Kidney epithelial cell (primary cell): Measurements from ENCODE around the gene METTL1. TPM values are rescaled to one million over a fixed set of nuclear protein-coding genes. Genes with fewer than 3 reads are reported as not detected.

Experiments
- DNase-seq: peaks from one replicate; pipeline ENCODE4 v3.0.0-alpha.2; 2010; ENCODE audit warnings: low read depth
- H3K27me3 ChIP-seq: 2 replicates; pipeline ENCODE4 v1.6.0; 2011; ENCODE audit warnings: low read length; ENCODE audit not compliant: control insufficient read depth, insufficient read depth
- H3K36me3 ChIP-seq: 2 replicates; pipeline ENCODE4 v1.5.1; 2011; ENCODE audit warnings: low read length; ENCODE audit not compliant: control insufficient read depth, insufficient read depth
- H3K4me3 ChIP-seq: 2 replicates; pipeline ENCODE4 v1.5.1; 2011; ENCODE audit warnings: low read depth, mild to moderate bottlenecking, control low read depth, low read length
- total RNA-seq: library from RNA; depleted of rRNA; stranded (reverse); fragments of >200 nt; gene quantifications from 2 replicates; pipeline ENCODE4 v1.2.3, GENCODE V29; 2015
- TF ChIP-seq, protein P1 (sequence below): IDR thresholded peaks from 2 replicates; pipeline ENCODE4 v1.5.1; 2011; ENCODE audit warnings: mild to moderate bottlenecking, moderate library complexity, low read length, control low read depth, inconsistent platforms; ENCODE audit not compliant: insufficient read depth, poor library complexity, severe bottlenecking

METTL1 gene
- total RNA-seq, 1 donor from 2014 or later, result 20.3 TPM

GRCh38 chr12:57718641-57719528 is 53.0 kb downstream of the METTL1 start:
- peaks cover 2% of the 10 kb centered on the region for H3K27me3 ChIP-seq
- no peak for DNase-seq
- peaks cover 2% of the 10 kb centered on the region for H3K36me3 ChIP-seq
- TF ChIP-seq, protein P1, sequence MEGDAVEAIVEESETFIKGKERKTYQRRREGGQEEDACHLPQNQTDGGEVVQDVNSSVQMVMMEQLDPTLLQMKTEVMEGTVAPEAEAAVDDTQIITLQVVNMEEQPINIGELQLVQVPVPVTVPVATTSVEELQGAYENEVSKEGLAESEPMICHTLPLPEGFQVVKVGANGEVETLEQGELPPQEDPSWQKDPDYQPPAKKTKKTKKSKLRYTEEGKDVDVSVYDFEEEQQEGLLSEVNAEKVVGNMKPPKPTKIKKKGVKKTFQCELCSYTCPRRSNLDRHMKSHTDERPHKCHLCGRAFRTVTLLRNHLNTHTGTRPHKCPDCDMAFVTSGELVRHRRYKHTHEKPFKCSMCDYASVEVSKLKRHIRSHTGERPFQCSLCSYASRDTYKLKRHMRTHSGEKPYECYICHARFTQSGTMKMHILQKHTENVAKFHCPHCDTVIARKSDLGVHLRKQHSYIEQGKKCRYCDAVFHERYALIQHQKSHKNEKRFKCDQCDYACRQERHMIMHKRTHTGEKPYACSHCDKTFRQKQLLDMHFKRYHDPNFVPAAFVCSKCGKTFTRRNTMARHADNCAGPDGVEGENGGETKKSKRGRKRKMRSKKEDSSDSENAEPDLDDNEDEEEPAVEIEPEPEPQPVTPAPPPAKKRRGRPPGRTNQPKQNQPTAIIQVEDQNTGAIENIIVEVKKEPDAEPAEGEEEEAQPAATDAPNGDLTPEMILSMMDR, result no peak
- H3K4me3 ChIP-seq, result no peak overlapping the region

Other genes starting within 250 kb of the METTL1 start
- 10.0 and 11.6 TPM in 2 replicates for gene MBD6, start 249.3 kb downstream of the METTL1 start, total RNA-seq
- 154 and 191 TPM in 2 replicates for gene DCTN2, start 224.9 kb downstream of the METTL1 start, total RNA-seq
- gene KIF5A, start 222.1 kb downstream of the METTL1 start, total RNA-seq, result 1.2 and 1.9 TPM in 2 replicates
- 96.0 and 105 TPM in 2 replicates for gene PIP4K2C, start 180.9 kb downstream of the METTL1 start, total RNA-seq
- 27.3 and 34.1 TPM in 2 replicates for gene DTX3, start 167.3 kb downstream of the METTL1 start, total RNA-seq
- 2.3 and 2.4 TPM in 2 replicates for gene ARHGEF25, start 160.7 kb downstream of the METTL1 start, total RNA-seq
- gene B4GALNT1, start 138.9 kb downstream of the METTL1 start, total RNA-seq, result 0.48 and 2.2 TPM in 2 replicates
- gene OS9, start 78.0 kb downstream of the METTL1 start, total RNA-seq, result 268 and 310 TPM in 2 replicates
- gene AGAP2, start 33.4 kb downstream of the METTL1 start, total RNA-seq, result under 0.01 TPM in 1 of 2 replicates, not detected in the other
- 39.6 and 77.1 TPM in 2 replicates for gene TSPAN31, start 27.1 kb downstream of the METTL1 start, total RNA-seq
- gene CDK4, start 19.8 kb downstream of the METTL1 start, total RNA-seq, result 257 and 298 TPM in 2 replicates
- 15.1 and 16.7 TPM in 2 replicates for gene MARCHF9, start 17.0 kb downstream of the METTL1 start, total RNA-seq
- 4.3 and 5.2 TPM in 2 replicates for gene CYP27B1, start 5.0 kb downstream of the METTL1 start, total RNA-seq
- 7.3 and 11.3 TPM in 2 replicates for gene EEF1AKMT3, start 509 bp upstream of the METTL1 start, total RNA-seq
- gene TSFM, start 10.7 kb upstream of the METTL1 start, total RNA-seq, result 21.5 and 31.5 TPM in 2 replicates
- gene AVIL, start 46.6 kb upstream of the METTL1 start, total RNA-seq, result 0.17 and 3.0 TPM in 2 replicates
- 71.2 and 79.1 TPM in 2 replicates for gene CTDSP2, start 74.6 kb upstream of the METTL1 start, total RNA-seq
- 7.7 and 8.0 TPM in 2 replicates for gene ATP23, start 169.5 kb upstream of the METTL1 start, total RNA-seq